Activated T-helper 1 cell treated with anti-CD3 and anti-CD28 coated beads, Interleukin-2, amount 50 U/mL, for 16 hours (primary cell): ENCODE data around the gene MCRIP1.

Experiments used
- DNase-seq, 2 donors: peaks; one replicate each; pipeline ENCODE4 v3.0.0-alpha.2; 2020; ENCODE audit warnings: low read depth in 1 of 2, low spot score in 1 of 2

MCRIP1 gene

GRCh38 chr17:81821603-81822311, 11.3 kb downstream of the MCRIP1 start:
- DNase-seq, result no peak

- DNase-seq, result no peak
These were observed 11.9 kb downstream of the MCRIP1 start for GRCh38 chr17:81821147-81821546.

- no peak for DNase-seq
These were observed 13.4 kb downstream of the MCRIP1 start for GRCh38 chr17:81819708-81820107.

- no peak for DNase-seq
These were observed 15.3 kb downstream of the MCRIP1 start for GRCh38 chr17:81817758-81818147.

- DNase-seq, result no peak
These were observed 17.5 kb downstream of the MCRIP1 start for GRCh38 chr17:81815646-81815986.

GRCh38 chr17:81814748-81815645, 18.1 kb downstream of the MCRIP1 start:
- no peak for DNase-seq

GRCh38 chr17:81813861-81814683, 19.0 kb downstream of the MCRIP1 start:
- no peak for DNase-seq

- DNase-seq, result no peak
These were observed 19.8 kb downstream of the MCRIP1 start for GRCh38 chr17:81813371-81813684.

GRCh38 chr17:81812571-81813370, 20.3 kb downstream of the MCRIP1 start:
- no peak for DNase-seq

- DNase-seq, result no peak
These were observed 21.2 kb downstream of the MCRIP1 start for GRCh38 chr17:81811705-81812570.

- DNase-seq, result no peak
These were observed 22.0 kb downstream of the MCRIP1 start for GRCh38 chr17:81810892-81811704.

- DNase-seq, result no peak
These were observed 22.6 kb downstream of the MCRIP1 start for GRCh38 chr17:81810476-81810875.

- DNase-seq, result no peak
These were observed 23.5 kb downstream of the MCRIP1 start for GRCh38 chr17:81809556-81809998.

GRCh38 chr17:81808778-81809555, 24.1 kb downstream of the MCRIP1 start:
- DNase-seq, result no peak

- no peak for DNase-seq
These were observed 25.3 kb downstream of the MCRIP1 start for GRCh38 chr17:81807839-81808238.

- DNase-seq, result no peak
These were observed 25.8 kb downstream of the MCRIP1 start for GRCh38 chr17:81807210-81807719.

GRCh38 chr17:81806461-81807209, 26.5 kb downstream of the MCRIP1 start:
- no peak for DNase-seq
